K562 (cell line): ENCODE data around the gene GALNT12. TPM values are rescaled to one million over a fixed set of nuclear protein-coding genes. Genes with fewer than 3 reads are reported as not detected.

Experiments
- ARID2 ChIP-seq: fragments of 450-650 bp; IDR thresholded peaks from 2 replicates; pipeline ENCODE4 v1.6.1; 2017; ENCODE audit warnings: antibody characterized with exemption, mild to moderate bottlenecking
- ARID3B ChIP-seq: fragments of 250-450 bp; sonication (Bioruptor Pico); IDR thresholded peaks from 2 replicates; pipeline ENCODE4 v1.4.0; 2020; ENCODE audit warnings: borderline replicate concordance
- CBFA2T2 ChIP-seq: fragments of 450-650 bp; conservative IDR thresholded peaks from 2 replicates; pipeline ENCODE4 v1.6.1; 2017; ENCODE audit warnings: mild to moderate bottlenecking
- CHD2 ChIP-seq: IDR thresholded peaks from 2 replicates; pipeline ENCODE4 v1.6.1; 2011; ENCODE audit warnings: low read depth, low read length
- E4F1 ChIP-seq: fragments of 250-450 bp; sonication (Bioruptor Pico); IDR thresholded peaks from 2 replicates; pipeline ENCODE4 v1.5.0; 2021; ENCODE audit warnings: mild to moderate bottlenecking, borderline replicate concordance
- HDAC3 ChIP-seq: fragments of 450-650 bp; IDR thresholded peaks from 2 replicates; pipeline ENCODE4 v1.6.1; 2018; ENCODE audit warnings: borderline replicate concordance, mild to moderate bottlenecking, moderate library complexity; ENCODE audit not compliant: partially characterized antibody
- HNRNPUL1 ChIP-seq: fragments of 200-400 bp; formaldehyde crosslinking; IDR thresholded peaks from 2 replicates; pipeline ENCODE4 v1.6.1; 2017; ENCODE audit warnings: low read length
- KHSRP ChIP-seq: fragments of 450-650 bp; IDR thresholded peaks from 2 replicates; pipeline ENCODE4 v1.6.1; 2017
- NFATC3 ChIP-seq: fragments of 450-650 bp; IDR thresholded peaks from 2 replicates; pipeline ENCODE4 v1.6.1; 2017; ENCODE audit warnings: mild to moderate bottlenecking
- NR0B1 ChIP-seq: fragments of 450-650 bp; IDR thresholded peaks from one replicate; pipeline ENCODE4 v1.6.1; 2018; ENCODE audit warnings: mild to moderate bottlenecking, moderate library complexity; ENCODE audit not compliant: partially characterized antibody
- NR4A1 ChIP-seq, 2 experiments: fragments of 250-450 bp in 1 of 2; fragments of 450-650 bp in 1 of 2; sonication (Bioruptor Pico) in 1 of 2; IDR thresholded peaks; 2 replicates each; pipeline versions ENCODE4 v1.4.0 to v1.6.1; 2016 to 2020; ENCODE audit warnings: mild to moderate bottlenecking in 2 of 2, missing compliant biosample characterization in 1 of 2, missing genetic modification characterization in 1 of 2, moderate library complexity in 1 of 2
- PBX2 ChIP-seq, 2 experiments: IDR thresholded peaks in 1 of 2; conservative IDR thresholded peaks in 1 of 2; 2 replicates each; pipeline ENCODE4 v1.6.1; 2016; ENCODE audit warnings: low read depth in 2 of 2, mild to moderate bottlenecking in 1 of 2, missing compliant biosample characterization in 1 of 2, missing genetic modification characterization in 1 of 2, moderate library complexity in 1 of 2
- PURB ChIP-seq: sonication (generic); formaldehyde crosslinking; IDR thresholded peaks from 2 replicates; pipeline ENCODE4 v1.9.0; 2021; ENCODE audit warnings: low read depth, mild to moderate bottlenecking, missing genetic modification reagents
- RAD21 ChIP-seq, 2 experiments: fragments of 250-450 bp in 1 of 2; fragments of 450-650 bp in 1 of 2; sonication (Bioruptor Pico) in 1 of 2; formaldehyde crosslinking in 1 of 2; IDR thresholded peaks in 1 of 2; conservative IDR thresholded peaks in 1 of 2; 2 replicates each; pipeline versions ENCODE4 v1.4.0 to v1.8.0; 2020 to 2022; ENCODE audit warnings: mild to moderate bottlenecking in 2 of 2, moderate library complexity in 1 of 2
- RFX7 ChIP-seq: fragments of 250-450 bp; sonication (Bioruptor Pico); IDR thresholded peaks from 2 replicates; pipeline ENCODE4 v1.5.1; 2021; ENCODE audit warnings: mild to moderate bottlenecking
- TAF7 ChIP-seq: fragments of 450-650 bp; IDR thresholded peaks from 2 replicates; pipeline ENCODE4 v1.6.1; 2016; ENCODE audit warnings: missing genetic modification characterization, missing compliant biosample characterization
- TFAM ChIP-seq: fragments of 250-450 bp; sonication (Bioruptor Pico); conservative IDR thresholded peaks from 2 replicates; pipeline ENCODE4 v1.5.0; 2021; ENCODE audit warnings: mild to moderate bottlenecking, moderate library complexity
- ZFP30 ChIP-seq: fragments of 250-450 bp; sonication (Bioruptor Pico); IDR thresholded peaks from 2 replicates; pipeline ENCODE4 v1.8.0; 2022; ENCODE audit warnings: moderate library complexity, mild to moderate bottlenecking, inconsistent platforms, borderline replicate concordance
- ZNF830 ChIP-seq: fragments of 250-450 bp; sonication (Bioruptor Pico); IDR thresholded peaks from 2 replicates; pipeline ENCODE4 v1.5.0; 2021; ENCODE audit warnings: mild to moderate bottlenecking
- polyA plus RNA-seq, 8 experiments: library from polyadenylated mRNA; depleted of rRNA in 4 of 8; stranded (reverse) in 5 of 8; unstranded in 3 of 8; fragments of >200 nt; fragmentation: Nextera tagmentation in 2 of 8; fragmentation: Illumina TruSeq in 1 of 8; extraction: Ambion mirVana in 2 of 8; extraction: Trizol in 1 of 8; gene quantifications; 2 replicates each; pipeline versions ENCODE4 v1.2.1 to v1.2.3, GENCODE V29; 2011 to 2014; ENCODE audit warnings: inconsistent platforms in 1 of 8, missing spikeins in 1 of 8
- total RNA-seq, 7 experiments: library from RNA; depleted of rRNA in 6 of 7; stranded (reverse); fragments of >200 nt in 6 of 7; fragmentation: Illumina TruSeq in 2 of 7; extraction: Trizol in 2 of 7; gene quantifications; 2 replicates each; pipeline versions ENCODE4 v1.2.1 to v1.2.3, GENCODE V29; 2011 to 2021; ENCODE audit warnings: low replicate concordance in 1 of 7

The GALNT12 gene
- total and polyA plus RNA-seq, 9 of the 15 experiments (the other 6 are each of a cell fraction or from before 2014, with no cell fraction given) = 29.7 to 82.9 (median 44.2) TPM

GRCh38 chr9:98851730-98852459 lies 44.4 kb downstream of the GALNT12 start (continued):
- TF ChIP-seq PBX2 (CRISPR knock-in tag; IDR thresholded peaks at IDR 0.05; ENCODE audit: low read depth) (no peak), PBX2 (tag; conservative IDR thresholded peaks at IDR 0.05; ENCODE audit: low read depth) (peak; percentile 3; the same call in 1 of the 2 replicates), NR4A1 (CRISPR knock-in tag; IDR thresholded peaks at IDR 0.05) (peak; percentile 99), NR4A1 (tag; IDR thresholded peaks at IDR 0.05) (peak; percentile 99), HDAC3 (peak; percentile 13), ARID2 (no peak), KHSRP (no peak), NR0B1 (no peak), HNRNPUL1 (no peak), ARID3B (CRISPR knock-in tag) (peak; percentile 87; the same call in 1 of the 2 replicates), PURB (CRISPR knock-in tag) (no peak), E4F1 (CRISPR knock-in tag) (peak; percentile 42; the same call in 1 of the 2 replicates), RFX7 (CRISPR knock-in tag) (peak; percentile 91; the same call in 1 of the 2 replicates), NFATC3 (no peak), ZNF830 (CRISPR knock-in tag) (no peak), CBFA2T2 (no peak), RAD21 (CRISPR knock-in tag; conservative IDR thresholded peaks at IDR 0.05 in 1 of 2, IDR thresholded peaks at IDR 0.05 in 1 of 2) (peak in 1 of 2 experiments; percentile 41; a peak in 2 of 4 replicates), ZFP30 (no peak), CHD2 (no peak), TFAM (CRISPR knock-in tag) (no peak), TAF7 (tag) (peak; percentile 87)
